Fibroblast of lung (primary cell): ENCODE measurements around the gene HOXD9. TPM values are rescaled to one million over a fixed set of nuclear protein-coding genes. Genes with fewer than 3 reads are reported as not detected.
A peak's percentile ranks its signal among the peaks of the same experiment; 100 is the strongest.

Source experiments
- DNase-seq, 2 donors: peaks; one replicate each; pipeline versions ENCODE4 v3.0.0 to v3.0.0-alpha.2; 2010; ENCODE audit warnings: low read depth in 2 of 2
- H2AFZ ChIP-seq: 2 replicates; pipeline ENCODE4 v1.5.1; 2012; ENCODE audit warnings: low read length, control low read depth, inconsistent platforms
- H3K27ac ChIP-seq: 2 replicates; pipeline ENCODE4 v1.5.1; 2011; ENCODE audit warnings: low read length, control low read depth; ENCODE audit not compliant: insufficient read depth
- H3K27me3 ChIP-seq: 2 replicates; pipeline ENCODE4 v1.5.1; 2011; ENCODE audit warnings: mild to moderate bottlenecking, low read length; ENCODE audit not compliant: control insufficient read depth, insufficient read depth
- H3K36me3 ChIP-seq: 2 replicates; pipeline ENCODE4 v1.5.1; 2011; ENCODE audit warnings: low read length; ENCODE audit not compliant: control insufficient read depth, insufficient read depth
- H3K4me1 ChIP-seq: 2 replicates; pipeline ENCODE4 v1.5.1; 2011; ENCODE audit warnings: low read length; ENCODE audit not compliant: control insufficient read depth, insufficient read depth; ENCODE audit errors: extremely low read depth
- H3K4me2 ChIP-seq: 2 replicates; pipeline ENCODE4 v1.5.1; 2011; ENCODE audit warnings: low read length, control low read depth; ENCODE audit not compliant: insufficient read depth; ENCODE audit errors: extremely low read depth
- H3K4me3 ChIP-seq, 4 experiments: fragments of 200-600 bp in 1 of 4; sonication (generic) in 1 of 4; replicated peaks in 1 of 4; 2 replicates each; pipeline ENCODE4 v1.5.1; 2011 to 2016; ENCODE audit warnings: low read length in 4 of 4, low read depth in 3 of 4, mild to moderate bottlenecking in 3 of 4, control low read depth in 2 of 4, inconsistent platforms in 1 of 4, mixed read lengths in 1 of 4; ENCODE audit not compliant: insufficient read depth in 1 of 4; ENCODE audit errors: control extremely low read depth in 1 of 4
- H3K79me2 ChIP-seq: 2 replicates; pipeline ENCODE4 v1.5.1; 2012; ENCODE audit warnings: mild to moderate bottlenecking, low read length, inconsistent platforms; ENCODE audit not compliant: control insufficient read depth, insufficient read depth
- H3K9ac ChIP-seq: 2 replicates; pipeline ENCODE4 v1.5.1; 2011; ENCODE audit warnings: mild to moderate bottlenecking, low read length, control low read depth; ENCODE audit not compliant: insufficient read depth
- H3K9me3 ChIP-seq: 2 replicates; pipeline ENCODE4 v1.5.1; 2012; ENCODE audit warnings: low read depth, low read length; ENCODE audit not compliant: control insufficient read depth, insufficient read depth
- H4K20me1 ChIP-seq: 2 replicates; pipeline ENCODE4 v1.5.1; 2011; ENCODE audit warnings: low read length; ENCODE audit not compliant: control insufficient read depth, insufficient read depth; ENCODE audit errors: extremely low read depth
- EZH2 ChIP-seq: IDR thresholded peaks from 2 replicates; pipeline ENCODE4 v1.5.1; 2012; ENCODE audit warnings: low read length, control low read depth, mild to moderate bottlenecking; ENCODE audit errors: missing control alignments
- polyA plus RNA-seq, 2 donors: library from polyadenylated mRNA; depleted of rRNA in 1 of 2; stranded (reverse) in 1 of 2; unstranded in 1 of 2; fragments of >200 nt; gene quantifications; 2 replicates each; pipeline ENCODE4 v1.2.1, GENCODE V29; 2011 to 2012; ENCODE audit warnings: missing spikeins in 1 of 2
- total RNA-seq: library from RNA; depleted of rRNA; stranded (reverse); fragments of >200 nt; gene quantifications from 2 replicates; pipeline ENCODE4 v1.2.1, GENCODE V29; 2014
- TF ChIP-seq, protein P1 (sequence below), 2 donors: IDR thresholded peaks in 1 of 2; conservative IDR thresholded peaks in 1 of 2; 1 replicate in 1 of 2; 2 replicates in 1 of 2; pipeline ENCODE4 v1.5.1; 2011 to 2012; ENCODE audit warnings: low read length in 2 of 2, control low read depth in 1 of 2, inconsistent platforms in 1 of 2, low read depth in 1 of 2, mild to moderate bottlenecking in 1 of 2

HOXD9 gene
- total and polyA plus RNA-seq, 2 donors (not counting 1 experiment from before 2014, with no cell fraction given), result not detected

DNA sequence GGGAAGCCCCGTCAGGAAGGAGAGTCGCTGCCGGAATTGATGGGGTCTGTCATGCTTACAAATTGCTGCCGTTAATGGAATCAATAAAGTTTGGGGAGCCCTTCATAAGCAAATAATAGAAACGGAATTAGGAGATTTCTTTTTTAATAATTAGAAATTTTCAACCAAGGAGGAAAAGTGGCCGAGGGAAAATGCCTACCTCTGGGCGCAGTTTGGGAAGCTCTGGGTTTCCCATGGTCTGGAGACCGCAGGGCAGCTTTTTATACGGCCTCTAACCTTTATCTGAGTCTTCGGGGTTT is 40.0 kb upstream of the HOXD9 start:
- DNase-seq, result no peak
- Histone ChIP-seq H3K27ac (no peak overlapping the region), H3K4me1 (no peaks in the 10 kb centered on the region), H3K4me2 (no peak overlapping the region), H3K9me3 (no peaks in the 10 kb centered on the region), H2AFZ (no peak overlapping the region), H3K79me2 (no peaks in the 10 kb centered on the region), H3K4me3 (no peak overlapping the region), H3K9ac (no peak overlapping the region), H3K36me3 (no peaks in the 10 kb centered on the region), H3K27me3 (peaks cover 81% of the 10 kb centered on the region), H4K20me1 (no peaks in the 10 kb centered on the region)
- TF ChIP-seq, protein P1, sequence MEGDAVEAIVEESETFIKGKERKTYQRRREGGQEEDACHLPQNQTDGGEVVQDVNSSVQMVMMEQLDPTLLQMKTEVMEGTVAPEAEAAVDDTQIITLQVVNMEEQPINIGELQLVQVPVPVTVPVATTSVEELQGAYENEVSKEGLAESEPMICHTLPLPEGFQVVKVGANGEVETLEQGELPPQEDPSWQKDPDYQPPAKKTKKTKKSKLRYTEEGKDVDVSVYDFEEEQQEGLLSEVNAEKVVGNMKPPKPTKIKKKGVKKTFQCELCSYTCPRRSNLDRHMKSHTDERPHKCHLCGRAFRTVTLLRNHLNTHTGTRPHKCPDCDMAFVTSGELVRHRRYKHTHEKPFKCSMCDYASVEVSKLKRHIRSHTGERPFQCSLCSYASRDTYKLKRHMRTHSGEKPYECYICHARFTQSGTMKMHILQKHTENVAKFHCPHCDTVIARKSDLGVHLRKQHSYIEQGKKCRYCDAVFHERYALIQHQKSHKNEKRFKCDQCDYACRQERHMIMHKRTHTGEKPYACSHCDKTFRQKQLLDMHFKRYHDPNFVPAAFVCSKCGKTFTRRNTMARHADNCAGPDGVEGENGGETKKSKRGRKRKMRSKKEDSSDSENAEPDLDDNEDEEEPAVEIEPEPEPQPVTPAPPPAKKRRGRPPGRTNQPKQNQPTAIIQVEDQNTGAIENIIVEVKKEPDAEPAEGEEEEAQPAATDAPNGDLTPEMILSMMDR (conservative IDR thresholded peaks at IDR 0.05 in 1 of 2, IDR thresholded peaks at IDR 0.05 in 1 of 2; ENCODE audit: low read depth in 1 of 2, low read length in 2 of 2), result no peak
- no peak for TF ChIP-seq EZH2

DNA sequence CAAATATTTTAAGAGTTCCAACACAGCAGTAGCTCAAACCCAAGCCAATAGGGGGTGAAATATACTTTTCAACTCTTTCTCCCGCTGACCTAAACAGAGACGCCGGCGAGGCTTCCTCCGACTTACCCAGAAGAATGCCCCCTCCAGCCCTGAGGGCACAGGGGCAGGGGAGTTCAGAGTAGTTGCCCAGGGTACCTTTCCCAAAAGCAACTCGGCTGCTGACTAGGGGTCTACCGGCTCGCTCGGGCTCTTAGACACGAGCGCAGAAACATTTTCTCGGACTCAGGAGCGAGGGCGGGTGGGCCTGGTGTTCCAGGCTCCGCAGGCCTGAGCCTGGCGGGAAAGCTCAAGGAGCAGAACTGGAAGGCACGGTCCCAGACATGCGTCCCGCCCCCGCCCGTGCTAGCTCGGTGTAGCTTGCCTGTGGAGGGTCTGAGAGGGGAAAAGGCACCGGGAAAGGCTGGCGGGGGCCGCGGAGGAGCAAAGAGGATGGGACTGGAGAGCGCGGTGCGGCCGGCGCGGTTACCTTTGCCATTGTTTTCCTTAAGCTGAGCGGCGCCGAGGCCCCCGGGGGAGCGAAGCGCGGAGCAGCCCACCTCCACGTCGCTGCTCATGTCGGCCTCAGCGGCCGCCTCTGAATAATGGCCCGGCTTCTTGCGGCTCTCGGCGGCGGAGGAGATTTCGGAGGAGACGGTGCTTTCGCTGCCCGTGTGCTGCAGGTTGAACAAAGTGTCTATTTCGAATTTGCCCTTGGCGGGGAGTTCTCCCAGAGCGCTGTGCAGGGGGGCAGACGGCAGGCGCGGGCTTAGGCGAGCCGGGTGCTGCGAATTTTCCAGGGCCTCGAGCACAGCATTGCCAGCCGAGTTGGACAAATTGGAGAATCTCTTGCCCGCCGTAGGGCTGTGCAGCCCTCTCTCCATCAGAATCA is 39.4 kb upstream of the HOXD9 start:
- Histone ChIP-seq H2AFZ (no peak overlapping the region), H3K27ac (no peak overlapping the region), H3K4me1 (no peaks in the 10 kb centered on the region), H3K4me2 (no peak overlapping the region), H3K79me2 (no peaks in the 10 kb centered on the region), H3K36me3 (no peaks in the 10 kb centered on the region), H3K9me3 (no peaks in the 10 kb centered on the region), H4K20me1 (no peaks in the 10 kb centered on the region), H3K27me3 (peaks cover 86% of the 10 kb centered on the region), H3K4me3 (no peak overlapping the region), H3K9ac (no peak overlapping the region)
- DNase-seq, result no peak
- TF ChIP-seq EZH2, result peak; percentile 73
- TF ChIP-seq, protein P1 (conservative IDR thresholded peaks at IDR 0.05 in 1 of 2, IDR thresholded peaks at IDR 0.05 in 1 of 2; ENCODE audit: low read depth in 1 of 2, low read length in 2 of 2), result no peak

DNA sequence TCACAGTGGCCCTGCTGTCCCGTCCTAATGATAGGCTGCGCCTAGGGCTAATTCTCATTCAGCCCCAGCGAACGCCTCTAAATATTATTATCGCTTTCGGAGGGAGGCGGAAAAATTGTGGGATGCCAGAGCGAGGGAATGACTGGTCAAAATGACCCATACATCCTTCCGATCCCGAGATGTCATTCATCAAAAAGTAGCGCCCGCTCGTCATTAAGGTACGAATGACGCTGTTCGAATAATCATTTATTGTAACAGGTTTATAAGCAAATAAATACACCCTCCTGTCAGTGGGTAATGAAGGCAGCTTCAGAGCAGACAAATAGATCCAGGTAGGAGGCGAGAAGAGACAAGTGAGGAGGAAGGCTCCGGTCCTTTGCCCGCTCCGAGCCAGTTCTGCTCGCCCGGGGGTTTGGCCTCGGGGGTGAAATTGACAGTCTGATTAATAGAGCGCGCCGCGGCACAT is 38.7 kb upstream of the HOXD9 start, which contains the start of gene EVX2:
Gene EVX2 (minus strand): TSS at position 167 of the 466 bp plus-strand sequence. CDS start 186 bp downstream, outside the sequence.
- Histone ChIP-seq H3K27me3 (peaks cover 86% of the 10 kb centered on the region), H3K4me2 (no peak within 1 kb of the TSS)

More for the DNA sequence above, 38.7 kb upstream of the HOXD9 start, which contains the start of gene EVX2:
- no peak within 1 kb of the TSS for H2AFZ ChIP-seq
- no peaks in the 10 kb centered on the region for H4K20me1 ChIP-seq
- no peaks in the 10 kb centered on the region for H3K4me1 ChIP-seq
- H3K4me3 ChIP-seq, result no peak within 1 kb of the TSS
- no peak within 1 kb of the TSS for H3K9ac ChIP-seq
- DNase-seq, result no peak
- no peak within 1 kb of the TSS for H3K27ac ChIP-seq
- TF ChIP-seq, protein P1 (conservative IDR thresholded peaks at IDR 0.05 in 1 of 2, IDR thresholded peaks at IDR 0.05 in 1 of 2; ENCODE audit: low read depth in 1 of 2, low read length in 2 of 2), result no peak
- peak; percentile 60 for TF ChIP-seq EZH2
- H3K9me3 ChIP-seq, result no peaks in the 10 kb centered on the region
- H3K79me2 ChIP-seq, result no peaks in the 10 kb centered on the region
- H3K36me3 ChIP-seq, result no peaks in the 10 kb centered on the region
